Activated gamma-delta T cell treated with Interleukin-2 at 50 U/mL for 16 hours (primary cell): Measurements from ENCODE around the gene ETFA.

Experiments
- DNase-seq: peaks from one replicate; pipeline ENCODE4 v3.0.0-alpha.2; 2020

The ETFA gene

DNA sequence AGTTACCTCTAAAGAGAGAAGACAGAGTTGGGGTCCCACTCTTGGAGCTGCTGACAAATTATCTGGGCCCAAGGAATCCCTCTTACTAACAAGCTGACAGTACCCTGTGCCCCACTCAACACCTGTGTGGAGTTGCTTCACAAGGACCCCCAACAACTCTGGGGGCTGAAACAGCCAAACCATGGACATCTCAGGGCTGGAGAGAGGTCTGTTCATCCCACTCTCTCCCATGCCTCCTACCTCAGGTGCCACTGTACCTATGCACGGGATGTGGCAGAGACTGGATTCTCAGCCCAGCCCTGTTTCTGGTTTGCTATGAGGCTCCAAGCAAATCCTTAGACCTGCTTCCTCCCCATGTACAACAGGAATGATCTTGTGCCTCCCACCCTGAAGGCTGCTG, 101.7 kb downstream of the ETFA start:
- no peak for DNase-seq

GRCh38 chr15:76208786-76209424, 102.4 kb downstream of the ETFA start:
- DNase-seq, result no peak

- no peak for DNase-seq
Measured at GRCh38 chr15:76208084-76208785, 103.0 kb downstream of the ETFA start.

DNA sequence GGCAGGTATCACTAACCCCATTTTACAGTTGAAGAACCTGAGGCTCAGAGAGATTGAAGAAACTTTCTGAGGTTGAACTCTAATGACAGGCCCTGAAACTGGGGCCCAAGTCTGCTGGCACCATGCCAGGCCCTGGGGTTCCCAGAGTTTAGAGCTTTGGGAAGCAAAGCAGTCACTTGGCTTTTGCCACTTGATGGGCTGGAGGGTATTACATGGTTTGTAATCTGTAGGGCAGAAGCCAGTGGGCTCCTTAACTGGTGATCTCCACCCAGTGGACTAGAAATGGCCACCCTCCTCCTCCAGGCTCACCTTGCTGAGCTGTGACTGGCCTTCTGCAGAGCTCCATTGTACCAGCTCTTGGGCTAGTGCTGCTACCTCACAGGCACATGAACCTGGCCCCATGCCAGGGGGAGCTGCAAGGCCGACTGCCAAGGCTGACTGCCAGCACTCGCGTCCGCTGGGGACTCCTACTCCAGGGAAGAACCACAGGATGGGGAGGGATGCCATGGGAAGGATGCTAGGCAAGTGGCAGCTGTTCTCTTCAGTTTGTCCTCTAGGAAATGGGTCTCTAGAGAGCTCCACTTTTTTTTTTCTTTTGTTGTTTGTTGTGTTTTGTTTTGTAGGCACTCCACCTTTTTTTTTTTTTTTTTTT, 104.8 kb downstream of the ETFA start:
- no peak for DNase-seq

- no peak for DNase-seq
Measured at GRCh38 chr15:76204916-76205460, 106.3 kb downstream of the ETFA start.

- no peak for DNase-seq
Measured at GRCh38 chr15:76204109-76204845, 107.0 kb downstream of the ETFA start.

GRCh38 chr15:76203346-76204108, 107.7 kb downstream of the ETFA start:
- DNase-seq, result no peak

- DNase-seq, result no peak
Measured at GRCh38 chr15:76201536-76202255, 109.6 kb downstream of the ETFA start.

DNA sequence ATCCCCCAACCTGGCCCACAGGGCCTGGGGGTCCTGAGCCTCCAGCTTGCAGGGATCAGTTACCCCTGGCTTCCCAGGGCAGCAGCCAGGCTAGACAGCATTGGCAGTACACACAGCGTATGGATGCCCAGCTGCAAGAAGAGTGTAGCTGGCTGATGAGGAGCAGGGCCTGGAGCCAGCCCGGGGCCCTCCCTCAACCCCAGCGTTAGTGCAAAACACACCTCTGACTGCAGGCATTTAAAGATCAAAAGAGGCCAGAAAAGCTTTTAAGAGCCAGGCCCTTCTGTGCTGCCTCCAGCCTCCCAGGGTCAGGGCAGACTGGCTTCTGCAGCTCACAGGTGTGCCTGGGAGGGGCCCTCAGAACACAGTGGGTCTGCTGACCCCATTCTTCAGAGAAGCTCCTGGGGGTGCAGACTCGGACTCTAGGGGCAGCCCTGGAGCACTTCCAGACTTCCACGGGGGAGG, 110.6 kb downstream of the ETFA start:
- no peak for DNase-seq

DNA sequence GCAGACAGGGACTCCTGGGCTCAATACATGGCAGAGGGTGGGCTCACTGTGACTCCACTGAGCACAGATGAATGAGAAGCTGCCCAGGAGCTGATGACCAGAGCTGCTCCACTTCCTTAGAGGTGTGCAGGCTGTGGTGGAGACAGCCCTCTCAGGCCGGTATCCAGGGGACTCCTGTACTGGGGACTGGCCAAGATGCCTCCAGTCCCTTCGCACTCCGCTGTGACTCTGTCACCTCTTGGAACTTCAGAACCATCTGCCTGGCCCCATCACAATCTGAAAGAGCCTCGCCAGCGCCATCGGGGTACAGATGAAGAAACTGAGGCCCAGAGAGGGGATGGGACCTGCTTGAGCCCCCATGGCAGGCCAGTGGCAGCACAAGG, 111.2 kb downstream of the ETFA start:
- no peak for DNase-seq

- no peak for DNase-seq
Measured at GRCh38 chr15:76199106-76200082, 111.9 kb downstream of the ETFA start.

DNA sequence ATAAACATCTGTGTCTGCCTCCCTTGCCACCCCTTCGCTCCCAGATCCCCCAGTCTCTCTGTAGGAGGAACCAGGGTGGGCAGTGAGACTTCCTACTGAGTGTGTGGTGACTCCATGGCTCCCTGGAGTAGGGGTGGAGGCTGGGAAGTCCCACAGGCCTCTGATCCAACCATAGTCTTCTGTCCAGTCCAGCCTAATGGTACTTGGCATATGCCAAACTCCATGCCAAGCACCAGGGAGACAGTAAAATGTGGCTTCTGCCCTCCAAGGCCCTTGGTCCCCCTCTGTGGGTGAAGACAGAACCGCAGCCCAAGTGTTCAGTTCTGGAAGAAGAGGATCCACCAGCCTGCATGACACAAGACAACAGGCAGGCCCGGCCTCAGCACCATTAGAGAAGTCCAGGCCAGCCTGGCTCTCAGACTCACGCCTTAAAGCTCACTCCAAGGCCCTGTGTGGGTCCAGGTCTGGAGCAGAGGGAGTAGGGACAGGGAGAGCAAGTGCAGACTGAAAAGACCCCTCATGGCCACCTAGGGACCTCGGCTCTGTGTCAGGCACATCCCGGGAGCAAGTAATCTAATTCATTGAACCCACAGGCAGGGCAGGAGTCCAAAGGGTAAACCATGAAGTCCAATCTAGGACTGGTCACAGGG, 112.7 kb downstream of the ETFA start:
- DNase-seq, result no peak

DNA sequence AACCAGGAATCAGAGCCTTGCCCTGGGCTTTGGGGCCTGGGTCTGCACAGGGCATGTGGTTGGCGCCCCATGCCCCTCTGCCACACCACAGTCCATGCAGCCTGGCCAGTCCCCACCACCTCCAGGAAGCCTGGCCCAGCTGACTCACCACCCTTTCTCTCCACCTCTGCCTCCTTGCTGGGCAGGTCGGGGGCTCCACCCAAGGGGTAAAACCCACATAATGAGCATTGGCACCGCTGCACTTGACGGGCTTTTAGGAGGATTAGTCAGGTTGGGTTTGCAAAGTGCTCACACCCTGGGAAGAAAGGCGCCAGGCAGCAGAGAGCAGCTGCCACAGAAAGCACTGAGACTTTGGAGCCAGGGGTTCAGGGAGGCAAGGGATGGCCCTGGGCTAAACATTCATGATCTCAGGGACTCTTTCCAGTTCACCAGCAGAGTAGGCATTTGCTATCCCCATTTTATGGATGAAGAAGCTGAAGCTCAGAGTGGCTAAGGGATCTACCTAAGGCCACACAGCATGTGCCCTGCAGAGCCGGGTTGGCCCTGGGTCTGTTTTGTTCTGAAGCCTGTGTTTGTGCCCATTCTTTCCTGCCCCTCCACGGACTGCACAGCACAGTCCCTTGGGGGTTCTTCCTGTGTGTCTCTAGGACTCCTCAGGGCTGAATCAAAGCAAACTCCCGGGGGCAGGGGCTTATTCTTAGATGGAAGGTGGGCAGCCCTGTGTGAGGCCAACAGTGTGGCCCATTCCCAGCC, 113.4 kb downstream of the ETFA start:
- no peak for DNase-seq

DNA sequence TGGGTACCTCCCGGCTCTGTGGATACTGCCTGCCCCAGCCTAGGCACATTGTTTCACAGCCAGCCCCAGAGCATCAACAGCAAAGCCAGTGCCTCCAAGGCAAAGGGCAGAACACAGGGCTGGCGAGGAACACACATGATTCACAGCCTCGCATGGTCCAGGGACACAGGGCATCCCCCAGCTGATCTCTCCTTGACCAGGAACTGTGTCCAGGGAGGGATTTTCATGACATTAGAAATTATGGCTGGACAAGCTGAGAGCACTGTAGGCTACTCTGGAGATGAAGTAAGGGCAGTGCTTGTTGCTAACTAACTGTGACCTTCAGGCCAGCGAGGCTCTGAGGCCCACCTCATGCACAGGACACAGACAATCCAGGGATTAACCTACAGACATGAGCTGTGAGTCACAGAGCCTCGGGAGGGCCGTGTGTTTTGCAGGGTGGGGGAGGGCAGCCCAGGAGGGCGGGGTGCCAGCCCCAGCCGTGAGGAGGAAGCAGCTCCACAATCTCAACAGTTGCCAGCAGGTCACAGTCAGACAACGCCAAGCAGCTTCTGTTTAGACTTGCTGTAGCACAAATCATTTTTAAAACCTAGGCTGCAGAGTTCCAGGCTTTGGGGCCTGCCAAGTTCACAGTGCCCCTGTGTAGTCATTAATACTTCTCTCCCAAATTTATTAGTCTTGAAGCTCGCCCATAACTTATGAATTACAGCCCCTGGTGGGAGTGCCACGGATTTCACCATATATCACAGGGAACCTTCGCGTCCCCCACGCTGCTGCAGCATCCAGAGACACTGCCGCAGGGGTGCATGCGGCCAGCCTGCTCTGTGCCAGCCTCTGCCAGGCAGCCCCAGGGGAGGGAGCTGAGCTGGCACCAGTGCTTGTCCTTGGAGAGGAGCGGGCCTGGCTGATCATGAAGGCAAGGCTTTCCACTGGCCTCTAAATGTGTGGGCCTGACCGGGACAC, 114.7 kb downstream of the ETFA start:
- no peak for DNase-seq

GRCh38 chr15:76195506-76196268, 115.6 kb downstream of the ETFA start:
- no peak for DNase-seq

- no peak for DNase-seq
Measured at GRCh38 chr15:76193934-76194333, 117.3 kb downstream of the ETFA start.

DNA sequence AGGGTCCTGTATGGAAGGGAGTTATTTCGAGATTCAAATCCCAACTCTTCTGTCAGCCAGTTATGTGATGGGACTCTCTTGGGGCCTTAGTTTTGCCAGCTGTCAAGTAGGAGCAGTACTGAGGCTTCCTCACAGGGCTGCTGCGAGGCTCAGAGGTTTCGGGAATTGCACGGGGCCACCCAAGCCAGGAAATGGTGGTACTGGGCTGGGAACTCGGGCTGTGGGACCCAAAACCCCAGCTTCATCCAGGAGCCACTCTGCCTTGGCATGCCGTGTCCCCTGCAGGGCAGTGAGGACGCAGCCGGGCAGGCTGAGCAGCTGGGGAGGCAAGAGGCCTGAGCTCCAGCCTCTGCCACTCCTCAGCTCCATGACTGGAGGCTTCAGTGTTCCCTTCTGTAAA, 118.6 kb downstream of the ETFA start:
- DNase-seq, result no peak
